HG03139 (cell line): ENCODE measurements around the gene AREL1.

Experiments
- ATAC-seq: cut with Tn5 transposase; IDR thresholded peaks from one replicate; pipeline ENCODE4 v1.9.1; 2021; ENCODE audit not compliant: unreplicated experiment

Gene AREL1

GRCh38 chr14:74638966-74639365 lies 73.9 kb downstream of the AREL1 start:
- ATAC-seq: no peak

GRCh38 chr14:74638066-74638465 lies 74.8 kb downstream of the AREL1 start:
- ATAC-seq: no peak

GRCh38 chr14:74637178-74637550 lies 75.7 kb downstream of the AREL1 start:
- ATAC-seq: no peak

- ATAC-seq: no peak
Measured at GRCh38 chr14:74636424-74637177, 76.3 kb downstream of the AREL1 start.

GRCh38 chr14:74635847-74636246 lies 77.0 kb downstream of the AREL1 start:
- no peak for ATAC-seq

GRCh38 chr14:74634964-74635363 lies 77.9 kb downstream of the AREL1 start:
- ATAC-seq: no peak

GRCh38 chr14:74634481-74634880 lies 78.4 kb downstream of the AREL1 start:
- no peak for ATAC-seq

- ATAC-seq: no peak
Measured at GRCh38 chr14:74630881-74631690, 81.8 kb downstream of the AREL1 start.

- no peak for ATAC-seq
Measured at GRCh38 chr14:74628418-74628817, 84.5 kb downstream of the AREL1 start.

GRCh38 chr14:74627076-74627475 lies 85.8 kb downstream of the AREL1 start:
- no peak for ATAC-seq

GRCh38 chr14:74622257-74622656 lies 90.6 kb downstream of the AREL1 start:
- ATAC-seq: no peak

GRCh38 chr14:74621556-74621955 lies 91.3 kb downstream of the AREL1 start:
- ATAC-seq: no peak

GRCh38 chr14:74620923-74621322 lies 92.0 kb downstream of the AREL1 start:
- ATAC-seq: no peak

GRCh38 chr14:74620497-74620921 lies 92.4 kb downstream of the AREL1 start:
- ATAC-seq: no peak

- no peak for ATAC-seq
Measured at GRCh38 chr14:74619672-74620131, 93.2 kb downstream of the AREL1 start.

- no peak for ATAC-seq
Measured at GRCh38 chr14:74618078-74618952, 94.6 kb downstream of the AREL1 start.

GRCh38 chr14:74616996-74617700 lies 95.7 kb downstream of the AREL1 start:
- ATAC-seq: no peak

- ATAC-seq: no peak
Measured at GRCh38 chr14:74616507-74616906, 96.4 kb downstream of the AREL1 start.

GRCh38 chr14:74615735-74616134 lies 97.1 kb downstream of the AREL1 start:
- no peak for ATAC-seq
